BJ (cell line): ENCODE data around the gene CARD14. TPM values are rescaled to one million over a fixed set of nuclear protein-coding genes. Genes with fewer than 3 reads are reported as not detected.
"Not testable (repeated sequence)": the region's sequence is repeated elsewhere in the genome, so short reads cannot be mapped to it uniquely, and the experiment has no call there.

Experiments used
- CTCF ChIA-PET: fragments of 350-600 bp; formaldehyde crosslinking; extraction: SDS; loops from one replicate; lab custom pipeline; 2021; ENCODE audit warnings: antibody characterized with exemption, inconsistent platforms; lab: Yijun Ruan, JAX
- POLR2A ChIA-PET: fragments of 300-600 bp; sonication (Branson Sonifier 250); formaldehyde crosslinking; extraction: SDS; loops from one replicate; lab custom pipeline; 2021; ENCODE audit warnings: antibody characterized with exemption; lab: Charles Lee
- DNase-seq: peaks from one replicate; pipeline ENCODE4 v3.0.0-alpha.2; 2011; ENCODE audit warnings: low read depth
- H3K27me3 ChIP-seq: 2 replicates; pipeline ENCODE4 v1.6.0; 2011; ENCODE audit warnings: low read length; ENCODE audit not compliant: control insufficient read depth, insufficient read depth
- H3K36me3 ChIP-seq: 2 replicates; pipeline ENCODE4 v1.5.1; 2011; ENCODE audit warnings: low read length; ENCODE audit not compliant: control insufficient read depth, insufficient read depth
- H3K4me3 ChIP-seq: 2 replicates; pipeline ENCODE4 v1.5.1; 2011; ENCODE audit warnings: low read depth, mild to moderate bottlenecking, control low read depth, low read length
- CTCF ChIP-seq: IDR thresholded peaks from 2 replicates; pipeline ENCODE4 v1.5.1; 2011; ENCODE audit warnings: low read depth, mild to moderate bottlenecking, control low read depth, inconsistent platforms, low read length, moderate library complexity; ENCODE audit not compliant: insufficient read depth
- polyA plus RNA-seq: library from polyadenylated mRNA; depleted of rRNA; stranded (reverse); fragments of >200 nt; gene quantifications from 2 replicates; pipeline ENCODE4 v1.2.3, GENCODE V29; 2011

Gene CARD14
- polyA plus RNA-seq, 1 experiment = not detected

GRCh38 chr17:80236911-80237310, 67.1 kb downstream of the CARD14 start:
- no peak for TF ChIP-seq CTCF
- POLR2A ChIA-PET = no interaction called here
- no peaks in the 10 kb centered on the region for H3K27me3 ChIP-seq
- CTCF ChIA-PET = interaction anchor here (0.5 kb wide), 1 partner anchor 135 kb away, joined by 3 read pairs; the partner anchor contains the start of gene GAA
- peaks cover 3% of the 10 kb centered on the region for H3K36me3 ChIP-seq
- DNase-seq = no peak
- H3K4me3 ChIP-seq = no peak overlapping the region

DNA sequence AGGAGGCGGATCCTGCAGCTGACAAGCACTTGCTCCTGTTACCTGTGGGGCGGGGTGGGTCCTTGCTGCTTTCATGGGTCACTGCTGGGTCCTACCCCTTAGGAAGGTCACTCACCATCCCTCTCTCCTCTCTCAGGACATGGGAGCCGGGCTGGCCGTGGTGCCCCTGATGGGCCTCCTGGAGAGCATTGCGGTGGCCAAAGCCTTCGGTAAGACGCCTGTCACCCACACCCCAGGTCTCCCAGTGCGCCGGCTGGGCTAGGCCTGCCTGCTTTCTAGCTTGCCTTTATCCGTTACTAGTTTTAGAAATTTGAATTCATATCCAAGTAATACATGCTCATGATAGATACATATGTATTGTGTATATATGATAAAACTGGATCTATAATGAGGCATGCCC, 67.6 kb downstream of the CARD14 start:
- DNase-seq = no peak
- ChIA-PET POLR2A (no interaction called here), CTCF (interaction anchor here (0.7 to 1.1 kb wide), 2 partner anchors 7 to 10 kb away, joined by 3 read pairs; no protein-coding TSS in a partner anchor)
- Histone ChIP-seq H3K36me3 (peaks cover 4% of the 10 kb centered on the region), H3K4me3 (no peak overlapping the region), H3K27me3 (no peaks in the 10 kb centered on the region)
- TF ChIP-seq CTCF = no peak

DNA sequence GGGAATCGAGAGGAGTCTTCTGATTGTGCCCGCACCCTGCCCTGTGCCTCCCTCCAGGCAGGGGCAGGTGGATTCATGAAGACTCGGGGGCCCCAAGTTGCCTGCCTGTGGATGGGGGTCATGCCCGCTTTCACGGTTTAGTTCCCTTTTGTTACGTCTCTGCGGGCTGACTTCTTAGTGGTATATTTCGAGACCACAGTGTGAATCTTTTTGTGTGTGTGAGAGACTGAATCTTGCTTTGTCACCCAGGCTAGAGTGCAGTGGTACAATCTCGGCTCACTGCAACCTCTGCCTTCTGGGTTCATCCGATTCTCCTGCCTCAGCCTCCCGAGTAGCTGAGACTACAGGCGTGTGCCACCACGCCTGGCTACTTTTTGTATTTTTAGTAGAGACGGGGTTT, 72.7 kb downstream of the CARD14 start:
- Histone ChIP-seq H3K27me3 (no peaks in the 10 kb centered on the region), H3K36me3 (peaks cover 5% of the 10 kb centered on the region), H3K4me3 (no peak overlapping the region)
- no peak for TF ChIP-seq CTCF
- CTCF ChIA-PET = no interaction called here
- no peak for DNase-seq
- POLR2A ChIA-PET = no interaction called here

- Histone ChIP-seq H3K27me3 (no peaks in the 10 kb centered on the region), H3K4me3 (no peak overlapping the region), H3K36me3 (peaks cover 8% of the 10 kb centered on the region)
- ChIA-PET CTCF (no interaction called here), POLR2A (no interaction called here)
- TF ChIP-seq CTCF = no peak
- no peak for DNase-seq
Observed at GRCh38 chr17:80243526-80244433, 74.0 kb downstream of the CARD14 start.

- H3K27me3 ChIP-seq, H3K36me3 ChIP-seq, H3K4me3 ChIP-seq, POLR2A ChIA-PET, CTCF ChIA-PET, DNase-seq: not testable (repeated sequence)
Observed at GRCh38 chr17:80244448-80244847, 74.6 kb downstream of the CARD14 start.
